ENCODE results near the gene PRF1.
"Not testable (repeated sequence)": the region's sequence is repeated elsewhere in the genome, so short reads cannot be mapped to it uniquely, and the experiment has no call there.

PRF1 gene

DNA sequence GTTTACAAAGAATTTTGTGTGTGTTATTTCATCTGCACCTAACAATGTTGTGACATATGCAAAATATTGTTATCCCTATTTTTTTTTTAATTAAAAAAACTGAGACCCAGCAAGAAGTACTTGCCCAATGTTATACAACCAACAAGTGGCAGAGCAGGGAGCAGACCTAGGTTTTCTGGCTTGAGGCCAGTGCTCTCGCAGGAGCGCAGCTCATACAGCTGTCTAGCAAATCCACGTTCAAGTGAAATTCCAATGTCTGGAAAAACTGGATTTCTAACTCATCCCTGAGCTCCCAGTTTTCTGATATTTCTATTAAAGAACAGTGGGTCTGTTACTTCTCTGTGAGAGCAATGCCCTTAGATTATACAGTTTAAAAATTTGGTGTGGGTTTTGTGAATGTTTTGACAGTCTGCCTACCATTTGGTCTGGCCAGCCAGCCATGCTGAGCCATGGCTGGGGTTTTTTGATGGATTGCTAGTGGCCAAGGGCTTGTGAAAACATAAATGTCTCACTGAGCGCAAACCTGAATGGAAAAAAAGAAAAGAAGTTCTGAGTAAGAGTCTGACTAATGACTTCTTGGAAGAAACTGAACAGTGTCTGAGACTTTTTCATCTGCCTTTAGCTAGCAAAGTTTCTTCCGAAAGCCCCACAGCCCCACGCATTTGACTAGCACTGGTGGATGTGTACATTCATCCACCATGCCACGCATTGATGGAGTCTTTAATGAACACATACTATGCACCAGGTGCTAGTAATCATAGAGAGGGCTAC, 15.4 kb upstream of the PRF1 start:
- DNase-seq (ENCODE audit: low spot score), result no peak

DNA sequence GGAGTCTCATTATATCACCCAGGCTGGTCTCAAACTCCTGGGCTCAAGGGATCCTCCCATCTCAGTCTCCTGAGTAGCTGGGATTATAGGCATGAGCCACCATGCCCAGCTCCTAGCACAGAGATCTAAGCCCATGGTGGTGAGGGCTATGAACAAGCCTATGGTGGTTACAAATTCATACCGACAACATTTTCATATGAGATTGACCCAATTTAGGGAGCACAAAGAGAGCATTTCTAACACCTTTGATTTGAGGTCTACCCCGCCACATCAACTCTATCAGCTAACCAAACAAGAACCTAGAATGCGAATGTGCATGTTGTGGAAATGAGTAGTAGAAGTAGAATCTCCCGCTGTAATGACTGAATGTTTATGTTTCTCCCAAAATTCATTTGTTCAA, 14.2 kb upstream of the PRF1 start:
- DNase-seq (ENCODE audit: low spot score), result no peak

DNA sequence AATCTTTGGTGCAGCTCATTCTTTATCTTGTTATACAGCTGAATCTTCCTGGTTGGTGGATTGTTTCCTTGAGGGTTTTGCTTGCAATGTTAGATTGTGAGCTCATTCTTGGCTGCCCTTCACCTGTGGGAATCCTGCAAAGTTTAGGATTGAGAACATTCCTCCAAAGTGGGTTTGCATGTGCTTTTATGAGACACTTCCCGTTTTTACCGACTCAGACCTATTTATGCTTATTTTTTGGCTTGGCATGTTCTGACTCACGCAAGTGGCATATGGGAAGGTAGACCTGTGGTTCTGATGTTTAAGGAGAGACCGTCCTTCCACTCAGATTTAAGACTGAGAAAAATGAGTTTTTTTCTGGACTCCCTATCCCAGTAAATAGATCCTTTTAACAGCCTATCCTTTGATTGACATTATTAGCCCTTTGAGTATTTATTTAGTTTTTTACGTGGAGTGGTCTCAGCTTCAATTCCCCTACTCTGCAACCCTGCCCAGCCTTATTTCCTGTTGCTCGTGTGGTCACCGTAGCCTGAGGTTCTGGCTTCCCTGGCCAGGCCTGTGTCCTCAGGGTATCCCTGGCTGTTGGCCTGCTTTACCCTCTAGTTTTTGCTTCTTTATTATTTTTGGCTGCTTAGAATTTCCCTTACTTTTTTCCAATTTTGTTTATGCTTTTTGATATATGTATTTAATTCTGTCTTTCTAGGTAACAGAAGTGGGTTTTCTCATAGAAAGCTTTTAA, 13.4 kb upstream of the PRF1 start:
- DNase-seq (ENCODE audit: low spot score), result no peak

DNA sequence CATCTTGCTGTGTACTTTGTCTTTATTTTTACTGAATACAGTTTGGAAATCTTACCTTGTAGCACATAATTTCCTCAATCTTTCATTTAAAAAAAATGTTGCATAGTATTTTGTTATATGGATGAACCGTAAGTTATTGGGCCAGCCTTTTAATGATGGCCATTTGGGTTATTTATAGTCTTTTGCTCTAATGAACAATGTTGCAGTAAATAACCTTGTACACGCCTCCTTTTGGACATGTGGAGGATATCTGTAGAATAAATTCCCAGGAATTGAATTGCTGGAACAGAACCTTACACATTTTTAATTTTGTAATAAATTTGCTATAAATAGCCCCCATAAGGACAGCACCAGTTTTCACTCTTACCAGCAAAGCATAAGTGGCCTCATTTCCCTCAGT, 12.7 kb upstream of the PRF1 start:
- no peak for DNase-seq (ENCODE audit: low spot score)

DNA sequence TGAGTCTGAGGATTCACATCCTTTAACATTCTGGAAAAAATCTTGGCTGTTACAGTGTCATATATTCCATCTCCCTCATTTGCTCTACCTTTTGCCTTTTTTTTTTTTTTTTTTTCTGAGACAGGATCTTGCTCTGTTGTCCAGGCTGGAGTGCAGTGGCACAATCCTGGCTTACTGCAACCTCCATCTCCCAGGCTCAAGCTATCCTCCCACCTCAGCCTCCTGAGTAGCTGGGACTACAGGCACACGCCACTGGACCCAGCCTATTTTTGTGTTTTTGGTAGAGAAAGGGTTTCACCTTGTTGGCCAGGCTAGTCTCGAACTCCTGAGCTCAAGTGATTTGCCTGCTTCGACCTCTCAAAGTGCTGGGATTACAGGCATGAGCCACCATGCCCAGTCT, 11.8 kb upstream of the PRF1 start:
- DNase-seq (ENCODE audit: low spot score), result not testable (repeated sequence)

DNA sequence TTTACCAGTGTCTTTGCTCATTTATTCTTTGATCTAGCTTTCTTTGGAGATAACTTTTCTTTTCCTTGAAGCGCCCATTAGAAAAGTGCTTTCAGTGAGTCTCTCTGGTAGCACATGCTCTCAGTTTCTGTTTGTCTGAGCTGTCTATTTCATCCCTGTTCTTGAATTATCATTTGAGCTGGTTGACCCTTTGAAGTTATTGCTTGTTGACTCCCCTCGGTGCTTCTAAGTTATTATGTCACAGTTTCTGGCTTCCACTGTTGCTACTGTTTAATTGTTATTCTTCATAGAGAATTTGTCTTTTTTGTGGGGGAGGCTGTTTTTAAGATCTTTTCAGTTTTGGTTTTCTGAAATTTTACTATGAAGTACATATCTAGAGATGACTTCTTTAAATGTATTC, 11.4 kb upstream of the PRF1 start:
- DNase-seq (ENCODE audit: low spot score), result no peak

DNA sequence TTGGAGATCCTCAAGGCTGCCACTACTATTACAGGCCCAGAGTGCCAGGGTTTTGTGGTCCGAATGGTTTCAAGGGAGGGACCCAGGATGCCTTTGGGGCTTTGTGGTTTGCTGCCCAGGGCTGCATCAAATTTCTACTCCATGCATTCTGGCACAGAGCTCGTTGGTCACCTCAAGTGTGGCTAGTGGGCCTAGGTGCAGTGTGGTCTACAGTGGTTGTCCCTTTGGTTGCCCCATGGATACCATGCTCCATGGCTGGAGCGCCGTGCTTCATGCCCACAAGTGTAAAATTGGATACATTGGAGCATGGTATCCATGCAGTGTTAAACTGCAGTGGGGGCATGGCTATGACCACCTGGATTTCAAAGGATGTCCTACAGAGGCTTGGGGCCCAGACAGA, 5.4 kb upstream of the PRF1 start:
- DNase-seq (ENCODE audit: low spot score), result no peak

DNA sequence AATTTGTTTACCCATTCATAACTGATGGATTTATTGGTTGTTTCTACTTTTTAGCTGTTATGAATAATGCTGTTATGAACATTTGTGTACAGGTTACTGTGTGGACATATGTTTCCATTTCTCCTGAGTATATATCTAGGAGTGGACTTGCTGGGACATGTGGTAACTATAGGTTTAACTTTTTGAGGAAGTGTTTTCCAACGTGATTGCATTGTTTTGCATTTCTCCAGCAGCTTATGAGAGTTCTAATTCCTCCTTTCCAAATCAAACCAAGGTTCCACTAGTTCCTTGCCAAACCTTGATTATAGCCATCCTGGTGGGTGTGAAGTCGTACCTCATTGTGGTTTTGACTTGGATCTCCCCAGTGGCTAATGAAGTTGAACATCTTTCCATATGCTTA, 2.6 kb upstream of the PRF1 start:
- DNase-seq (ENCODE audit: low spot score), result no peak

DNA sequence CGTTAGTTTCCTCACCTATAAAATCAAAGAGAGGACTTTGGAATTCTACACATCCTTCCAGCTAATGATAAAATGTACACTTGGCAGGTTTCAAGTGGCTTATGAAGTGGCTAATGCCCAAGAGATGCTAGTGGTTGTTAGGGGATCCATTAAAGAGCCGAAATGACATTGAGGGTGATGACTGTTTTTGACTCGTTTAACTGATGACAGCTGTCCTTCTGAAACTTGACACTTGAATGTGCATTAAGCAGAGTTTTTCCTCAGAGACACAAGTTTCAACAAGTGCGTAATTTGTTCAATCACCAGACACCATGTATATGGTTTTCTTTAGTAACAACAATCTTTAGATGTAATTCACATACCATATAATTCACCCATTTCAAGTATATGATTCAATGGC, 1.6 kb upstream of the PRF1 start:
- no peak for DNase-seq (ENCODE audit: low spot score)

DNA sequence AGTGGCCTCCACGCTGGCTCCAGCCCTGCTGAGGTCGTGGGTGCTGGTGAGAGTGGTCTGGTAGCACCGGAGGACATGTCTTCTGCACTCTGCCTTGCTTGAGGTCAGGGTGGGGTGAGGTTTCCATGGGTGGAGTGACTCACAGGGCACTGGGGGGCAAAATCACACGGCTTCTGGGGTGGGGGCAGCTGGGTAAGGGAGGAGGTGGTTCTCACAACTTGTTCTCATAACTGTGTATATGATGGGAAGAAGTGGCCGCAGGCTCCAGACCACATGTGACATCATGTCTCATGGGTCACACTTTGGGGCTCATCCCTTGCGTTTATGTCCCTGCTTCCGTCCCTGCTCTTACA, 884 bp upstream of the PRF1 start:
- DNase-seq (ENCODE audit: low spot score), result no peak

DNA sequence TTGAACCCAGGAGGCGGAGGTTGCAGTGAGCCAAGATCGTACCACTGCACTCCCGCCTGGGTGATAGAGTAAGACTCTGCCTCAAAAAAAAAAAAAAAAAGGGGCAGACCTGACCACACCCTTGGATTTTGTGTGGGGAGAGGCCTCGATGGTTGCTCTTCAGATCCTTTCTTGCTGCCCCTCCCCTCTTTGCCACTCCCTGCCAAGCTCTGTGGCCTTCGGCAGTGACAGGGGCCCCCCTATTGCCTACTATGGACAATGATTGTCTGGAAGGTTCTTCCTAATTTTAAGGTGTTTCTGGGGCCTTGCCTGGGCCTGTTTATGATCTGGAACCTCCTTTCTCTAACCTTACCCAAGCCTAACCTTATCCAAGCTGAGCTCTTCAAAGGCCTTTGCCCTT, 795 bp downstream of the PRF1 start:
- DNase-seq (ENCODE audit: low spot score), result no peak

DNA sequence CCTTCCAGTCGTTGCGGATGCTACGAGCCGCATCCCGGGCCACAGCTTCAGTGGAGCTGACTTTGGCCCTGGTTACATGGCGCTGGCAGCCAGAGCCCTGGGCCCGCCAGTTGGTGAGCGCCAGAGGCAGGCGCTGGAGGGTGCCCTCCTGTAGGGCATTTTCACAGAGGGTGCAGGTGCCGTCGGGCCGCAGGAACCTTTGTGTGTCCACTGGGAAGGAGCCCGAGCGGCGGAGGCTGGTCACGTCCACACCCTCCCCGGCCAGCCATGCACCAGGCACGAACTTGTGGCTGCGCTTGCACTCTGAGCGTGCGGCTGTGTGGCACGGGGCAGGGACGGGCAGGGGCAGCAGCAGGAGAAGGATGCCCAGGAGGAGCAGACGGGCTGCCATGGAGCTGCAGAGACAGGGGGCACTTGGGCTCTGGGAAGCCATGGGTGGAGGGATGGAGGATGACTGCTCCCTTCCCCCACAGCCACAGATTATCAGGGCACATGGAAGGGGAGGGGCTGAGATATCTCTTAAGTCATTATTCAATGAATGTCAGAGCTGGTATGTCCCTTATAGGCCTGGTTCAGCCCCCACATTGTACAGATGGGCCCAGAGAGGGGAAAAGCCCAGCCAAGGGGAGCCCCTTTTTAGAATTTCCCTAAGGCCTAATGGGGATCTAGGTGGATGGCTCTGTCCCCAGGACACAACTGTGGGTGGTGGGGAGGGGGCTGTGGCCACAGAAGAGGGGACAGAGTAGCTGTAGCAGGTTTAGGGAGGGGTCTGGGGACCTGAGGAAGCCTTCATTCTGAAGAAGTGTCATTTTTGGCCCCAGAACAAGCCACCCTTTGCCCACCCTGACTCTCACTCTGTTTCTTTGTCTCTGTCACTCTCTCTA, 1.8 kb downstream of the PRF1 start:
- no peak for DNase-seq (ENCODE audit: low spot score)

DNA sequence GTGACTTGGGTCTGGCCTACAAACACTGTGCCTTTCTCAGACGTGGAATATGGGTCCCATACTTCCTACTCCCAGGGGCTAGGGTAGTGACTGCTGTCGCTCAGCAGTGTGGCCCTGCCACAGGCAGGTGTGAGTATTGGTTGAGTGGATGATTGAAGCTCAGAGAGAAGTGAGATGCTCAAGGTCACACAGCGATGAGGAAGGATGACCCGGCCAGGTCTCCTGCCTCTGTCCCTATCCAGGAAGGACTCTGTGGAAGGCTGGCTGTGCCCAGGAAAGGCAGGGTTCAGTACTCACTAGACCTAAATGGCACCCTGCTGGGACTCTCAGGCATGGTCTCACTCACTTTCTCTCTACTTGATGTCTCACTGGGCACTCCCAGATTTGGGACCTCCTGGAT, 2.8 kb downstream of the PRF1 start:
- no peak for DNase-seq (ENCODE audit: low spot score)

DNA sequence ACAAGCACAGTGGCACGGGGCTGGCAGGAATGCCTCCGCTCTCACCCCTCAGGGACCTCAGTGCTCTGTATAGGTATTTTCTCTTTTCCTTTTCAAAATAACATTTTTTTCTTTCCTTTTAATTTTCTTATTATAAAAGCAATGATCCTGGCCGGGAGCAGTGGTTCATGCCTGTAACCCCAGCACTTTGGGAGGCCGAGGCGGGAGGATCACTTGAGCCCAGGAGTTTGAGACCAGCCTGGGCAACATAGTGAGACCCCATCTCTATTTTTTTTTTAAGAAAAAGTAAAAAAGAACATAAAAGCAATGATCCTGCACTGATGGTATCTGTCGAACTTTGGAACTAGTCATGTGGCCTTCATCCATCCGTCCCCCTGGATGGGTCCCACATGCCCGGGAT, 3.2 kb downstream of the PRF1 start:
- DNase-seq (ENCODE audit: low spot score), result no peak

DNA sequence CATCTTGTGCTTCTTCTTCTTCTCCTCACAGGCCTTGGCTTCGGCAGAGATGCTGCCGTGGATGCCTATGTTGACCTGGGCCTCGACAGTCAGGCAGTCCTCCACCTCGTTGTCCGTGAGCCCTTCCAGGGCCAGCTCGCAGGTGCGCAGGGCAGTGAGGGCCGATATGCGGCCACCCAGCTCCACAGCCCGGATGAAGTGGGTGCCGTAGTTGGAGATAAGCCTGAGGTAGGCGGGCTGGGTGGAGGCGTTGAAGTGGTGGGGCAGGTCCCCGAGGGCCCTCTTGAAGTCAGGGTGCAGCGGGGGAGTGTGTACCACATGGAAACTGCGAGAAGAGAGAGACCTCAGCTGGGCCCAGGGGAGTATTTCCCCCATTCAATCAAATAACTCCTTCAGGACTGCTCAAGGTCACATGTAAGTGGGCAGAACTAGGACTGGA, 3.7 kb downstream of the PRF1 start:
- DNase-seq (ENCODE audit: low spot score), result no peak

DNA sequence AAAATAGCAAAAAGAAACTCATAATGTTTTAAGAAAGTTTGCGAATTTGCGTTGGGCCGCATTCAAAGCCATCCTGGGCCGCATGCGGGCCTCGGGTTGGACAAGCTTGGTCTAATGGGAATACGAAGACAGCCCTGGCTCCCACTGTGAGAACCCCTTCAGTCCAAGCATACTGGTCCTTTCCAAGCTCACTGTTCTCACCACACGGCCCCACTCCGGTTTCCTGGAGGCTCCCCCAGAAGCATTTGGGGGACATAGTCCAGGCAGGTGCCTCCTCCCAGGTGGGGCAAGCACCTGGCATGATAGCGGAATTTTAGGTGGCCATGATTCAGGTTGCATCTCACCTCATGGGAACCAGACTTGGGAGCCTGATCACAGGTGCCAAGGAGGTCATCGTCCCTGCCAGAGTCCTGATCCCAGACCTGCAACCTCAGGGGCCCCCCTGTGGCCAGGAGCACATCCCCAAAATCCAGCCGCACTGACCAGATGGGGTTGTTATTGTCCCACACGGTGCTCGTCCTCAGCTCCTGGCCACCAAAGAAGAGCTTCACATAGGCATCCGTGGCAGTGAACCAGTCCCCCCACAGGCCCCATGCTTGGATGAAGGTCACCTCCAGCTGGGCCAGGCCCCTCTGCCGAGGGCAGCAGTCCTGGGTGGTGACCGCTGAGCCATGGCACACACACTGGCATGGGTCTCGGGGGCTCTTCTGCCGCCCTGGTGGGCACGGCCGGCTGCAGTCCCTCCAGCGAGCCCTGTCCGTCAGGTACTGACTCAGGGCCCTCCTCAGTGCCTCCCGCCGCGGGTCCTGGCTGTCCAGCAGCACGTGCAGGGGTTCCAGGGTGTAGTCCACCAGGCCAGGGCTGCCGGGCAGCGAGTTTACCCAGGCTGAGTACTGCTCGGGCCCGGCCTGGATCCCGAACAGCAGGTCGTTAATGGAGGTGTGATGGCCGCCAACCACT, 4.4 kb downstream of the PRF1 start:
- no peak for DNase-seq (ENCODE audit: low spot score)

DNA sequence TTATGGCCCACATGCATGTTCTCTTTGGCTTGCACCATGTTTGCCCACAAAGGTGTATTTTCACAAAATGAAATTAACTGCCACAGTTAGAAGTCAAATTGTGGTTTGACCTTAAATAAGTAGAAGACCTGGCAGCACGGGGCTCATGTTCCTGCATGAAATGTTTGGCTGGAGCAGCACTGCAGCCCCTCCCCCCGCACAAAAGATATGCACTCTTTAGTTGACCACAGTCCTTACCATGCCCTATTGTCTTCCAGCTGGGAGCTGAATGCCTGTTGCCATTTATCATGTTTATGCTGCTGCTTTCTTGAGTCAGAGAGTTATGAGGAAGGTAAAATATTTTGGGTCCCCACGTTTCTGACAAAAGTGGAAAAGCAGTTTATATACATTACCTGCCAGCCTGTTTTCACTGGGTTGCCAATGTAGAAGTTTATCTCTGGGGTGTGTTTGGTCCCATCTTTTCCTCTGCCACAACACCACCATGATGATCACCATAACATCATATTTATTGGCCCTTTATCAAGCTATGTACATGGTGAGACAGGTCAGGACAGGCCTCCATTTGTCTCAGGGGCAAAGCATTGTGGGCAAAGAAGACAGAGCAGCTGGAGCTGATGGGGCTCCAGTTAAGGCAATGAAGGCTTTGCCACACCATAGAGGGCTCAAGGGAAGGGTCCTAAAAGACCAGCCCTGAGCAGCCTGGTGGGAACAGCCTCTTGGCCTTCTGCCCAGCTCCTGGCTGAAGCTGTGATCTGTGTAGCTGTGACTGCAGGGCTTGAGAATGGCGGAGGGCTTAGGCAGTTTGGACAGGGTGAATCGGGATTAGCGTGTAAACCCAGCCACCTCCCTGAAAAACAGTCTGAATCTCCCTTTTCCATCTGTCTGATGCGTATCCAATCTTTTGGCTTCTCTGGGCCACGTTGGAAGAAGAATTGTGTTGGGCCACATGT, 5.4 kb downstream of the PRF1 start:
- DNase-seq (ENCODE audit: low spot score), result no peak

DNA sequence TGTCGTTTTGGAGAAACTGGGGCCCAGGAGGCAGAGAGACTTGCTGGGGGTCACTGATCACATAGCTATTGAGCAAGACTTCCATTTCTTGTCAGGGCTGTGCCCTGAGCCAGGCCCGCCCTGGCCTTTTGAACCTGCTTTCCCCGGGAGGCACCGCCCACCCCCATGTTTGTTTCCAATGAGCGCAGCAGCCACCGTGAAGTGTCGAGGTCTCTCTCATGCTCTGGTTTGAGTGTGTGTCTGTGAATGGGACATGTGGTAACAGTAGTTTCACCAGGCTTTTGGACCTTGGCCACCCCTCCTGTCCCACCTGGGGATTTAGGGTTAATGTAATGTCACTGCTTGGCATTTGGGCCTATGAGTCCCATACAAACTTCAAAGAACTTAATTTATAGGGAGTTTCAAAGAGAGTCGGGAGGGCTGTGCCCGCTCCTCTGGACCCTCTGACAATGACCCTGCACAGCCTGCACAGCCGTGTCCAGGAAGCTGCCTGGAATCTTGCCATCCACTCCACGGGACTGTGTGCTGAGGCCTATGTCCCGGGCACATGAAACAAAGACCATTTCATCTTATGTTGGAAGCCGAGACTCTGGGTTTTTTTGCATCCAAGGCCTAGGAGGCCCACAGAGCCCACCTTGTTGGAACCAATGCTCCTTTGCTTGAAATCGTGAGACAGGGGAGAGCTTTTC, 6.3 kb downstream of the PRF1 start:
- no peak for DNase-seq (ENCODE audit: low spot score)

DNA sequence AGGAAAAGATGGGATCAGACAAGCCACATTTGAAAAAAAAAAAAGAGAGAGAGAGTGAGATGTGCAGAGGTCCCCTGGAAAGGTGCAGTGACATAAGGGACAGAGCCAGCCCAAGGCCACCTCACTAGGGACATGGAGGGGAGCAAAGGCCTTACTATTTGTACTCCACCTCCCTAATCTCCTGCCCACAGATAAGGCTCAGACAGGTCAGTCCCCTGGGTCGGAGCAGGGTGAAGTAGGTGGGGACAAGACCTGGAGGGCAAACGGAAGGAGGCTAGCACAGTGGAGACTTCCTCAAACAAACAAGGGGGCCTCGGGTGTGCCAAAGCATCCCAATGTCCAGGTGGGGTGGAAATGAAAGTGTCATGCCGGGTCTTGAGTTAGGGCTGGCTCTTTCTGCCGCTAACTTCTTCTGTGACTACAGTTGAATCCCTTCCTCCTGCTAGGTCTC, 7.0 kb downstream of the PRF1 start:
- DNase-seq (ENCODE audit: low spot score), result no peak

DNA sequence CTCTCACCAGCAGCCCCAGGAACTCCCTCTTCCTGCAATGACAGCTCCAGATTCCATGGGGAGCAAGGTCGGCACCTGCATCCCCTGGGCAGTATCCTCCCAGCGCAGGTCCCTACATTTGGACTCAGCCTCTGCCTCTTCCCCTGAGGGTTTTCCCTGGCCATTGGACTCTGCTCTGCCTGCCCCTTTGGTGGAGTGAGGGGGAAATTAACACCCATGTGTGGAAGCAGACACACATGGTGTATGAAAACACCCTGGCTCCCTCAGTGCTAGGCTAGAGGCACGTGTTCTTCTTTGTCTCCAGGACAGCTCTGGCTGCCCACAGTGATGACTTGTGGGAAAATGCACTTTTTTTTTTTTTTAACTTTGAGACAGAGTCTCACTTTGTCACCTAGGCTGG, 8.4 kb downstream of the PRF1 start:
- DNase-seq (ENCODE audit: low spot score), result no peak

All from D341Med (cell line).